ENCODE measurements around the gene TTC28. TPM values are rescaled to one million over a fixed set of nuclear protein-coding genes. Genes with fewer than 3 reads are reported as not detected.
"Not testable (repeated sequence)": the region's sequence is repeated elsewhere in the genome, so short reads cannot be mapped to it uniquely, and the experiment has no call there.

Gene TTC28
- polyA plus RNA-seq, 4 donors, result 0.45 to 24.0 (median 3.7) TPM

- H3K9me3 ChIP-seq (ENCODE audit: control insufficient read depth in 2 of 2, insufficient read depth in 1 of 2, low read depth in 1 of 2, low read length in 1 of 2), result peaks cover 0 to 10% of the 10 kb centered on the region in 2 donors
- H3K4me1 ChIP-seq (ENCODE audit: control insufficient read depth in 3 of 3, insufficient read depth in 2 of 3, low read depth in 1 of 3, low read length in 2 of 3); DNase-seq; H3K27me3 ChIP-seq (ENCODE audit: control insufficient read depth in 3 of 3, insufficient read depth in 3 of 3, low read length in 3 of 3); H3K4me3 ChIP-seq (ENCODE audit: low read depth in 1 of 3, low read length in 3 of 3); H3K27ac ChIP-seq (ENCODE audit: low read depth in 1 of 3, low read length in 2 of 3); H3K36me3 ChIP-seq (ENCODE audit: control insufficient read depth in 3 of 3, insufficient read depth in 2 of 3, low read depth in 1 of 3, low read length in 3 of 3); FAIRE-seq: not testable (repeated sequence)
- WGBS, 3 donors, result 83 to 91% (median 88%) methylated on average over 4 of the region's 4 CpGs
These were observed 149.1 kb downstream of the TTC28 start for GRCh38 chr22:28530565-28530964.

GRCh38 chr22:28529144-28529543 lies 150.5 kb downstream of the TTC28 start:
- not testable (repeated sequence) for FAIRE-seq; H3K27me3 ChIP-seq (ENCODE audit: control insufficient read depth in 3 of 3, insufficient read depth in 3 of 3, low read length in 3 of 3); H3K4me3 ChIP-seq (ENCODE audit: low read depth in 1 of 3, low read length in 3 of 3); DNase-seq; H3K36me3 ChIP-seq (ENCODE audit: control insufficient read depth in 3 of 3, insufficient read depth in 2 of 3, low read depth in 1 of 3, low read length in 3 of 3); H3K9me3 ChIP-seq (ENCODE audit: control insufficient read depth in 2 of 2, insufficient read depth in 1 of 2, low read depth in 1 of 2, low read length in 1 of 2); H3K4me1 ChIP-seq (ENCODE audit: control insufficient read depth in 3 of 3, insufficient read depth in 2 of 3, low read depth in 1 of 3, low read length in 2 of 3); H3K27ac ChIP-seq (ENCODE audit: low read depth in 1 of 3, low read length in 2 of 3)
- WGBS, 3 donors, result 91 to 97% (median 94%) methylated on average over 7 to 10 of the region's 10 CpGs

GRCh38 chr22:28521451-28521850 lies 158.2 kb downstream of the TTC28 start:
- H3K4me1 ChIP-seq (ENCODE audit: control insufficient read depth in 3 of 3, insufficient read depth in 2 of 3, low read depth in 1 of 3, low read length in 2 of 3), result no peaks in the 10 kb centered on the region
- no peak overlapping the region for H3K4me3 ChIP-seq (ENCODE audit: low read depth in 1 of 3, low read length in 3 of 3)
- FAIRE-seq (no peak), DNase-seq (no peak)
- no peaks in the 10 kb centered on the region for H3K9me3 ChIP-seq (ENCODE audit: control insufficient read depth in 2 of 2, insufficient read depth in 1 of 2, low read depth in 1 of 2, low read length in 1 of 2)
- WGBS, 3 donors, result 62 to 83% (median 69%) methylated on average over 3 of the region's 3 CpGs
- H3K27ac ChIP-seq (ENCODE audit: low read depth in 1 of 3, low read length in 2 of 3), result no peak overlapping the region
- H3K27me3 ChIP-seq (ENCODE audit: control insufficient read depth in 3 of 3, insufficient read depth in 3 of 3, low read length in 3 of 3), result no peaks in the 10 kb centered on the region
- H3K36me3 ChIP-seq (ENCODE audit: control insufficient read depth in 3 of 3, insufficient read depth in 2 of 3, low read depth in 1 of 3, low read length in 3 of 3), result no peaks in the 10 kb centered on the region

- no peak for FAIRE-seq
- 71 to 95% (median 84%) methylated on average over 3 of the region's 3 CpGs for whole genome bisulfite sequencing, 3 donors
These were observed 165.3 kb downstream of the TTC28 start for GRCh38 chr22:28514321-28514821.

GRCh38 chr22:28512387-28512786 lies 167.3 kb downstream of the TTC28 start:
- not testable (repeated sequence) for H3K9me3 ChIP-seq (ENCODE audit: control insufficient read depth in 2 of 2, insufficient read depth in 1 of 2, low read depth in 1 of 2, low read length in 1 of 2); H3K4me3 ChIP-seq (ENCODE audit: low read depth in 1 of 3, low read length in 3 of 3); DNase-seq; H3K27me3 ChIP-seq (ENCODE audit: control insufficient read depth in 3 of 3, insufficient read depth in 3 of 3, low read length in 3 of 3); H3K4me1 ChIP-seq (ENCODE audit: control insufficient read depth in 3 of 3, insufficient read depth in 2 of 3, low read depth in 1 of 3, low read length in 2 of 3); FAIRE-seq; H3K27ac ChIP-seq (ENCODE audit: low read depth in 1 of 3, low read length in 2 of 3); H3K36me3 ChIP-seq (ENCODE audit: control insufficient read depth in 3 of 3, insufficient read depth in 2 of 3, low read depth in 1 of 3, low read length in 3 of 3)
- WGBS, 3 donors, result 91 to 95% (median 94%) methylated on average over 2 of the region's 2 CpGs

More at GRCh38 chr22:28514321-28514821, 165.3 kb downstream of the TTC28 start:
- no peak overlapping the region for H3K27ac ChIP-seq (ENCODE audit: low read depth in 1 of 3, low read length in 2 of 3)
- H3K36me3 ChIP-seq (ENCODE audit: control insufficient read depth in 3 of 3, insufficient read depth in 2 of 3, low read depth in 1 of 3, low read length in 3 of 3), result no peaks in the 10 kb centered on the region
- H3K27me3 ChIP-seq (ENCODE audit: control insufficient read depth in 3 of 3, insufficient read depth in 3 of 3, low read length in 3 of 3), result no peaks in the 10 kb centered on the region
- DNase-seq, result no peak
- H3K4me3 ChIP-seq (ENCODE audit: low read depth in 1 of 3, low read length in 3 of 3), result no peak overlapping the region
- H3K9me3 ChIP-seq (ENCODE audit: control insufficient read depth in 2 of 2, insufficient read depth in 1 of 2, low read depth in 1 of 2, low read length in 1 of 2), result no peaks in the 10 kb centered on the region
- no peaks in the 10 kb centered on the region for H3K4me1 ChIP-seq (ENCODE audit: control insufficient read depth in 3 of 3, insufficient read depth in 2 of 3, low read depth in 1 of 3, low read length in 2 of 3)

- Histone ChIP-seq H3K36me3 (ENCODE audit: control insufficient read depth in 3 of 3, insufficient read depth in 2 of 3, low read depth in 1 of 3, low read length in 3 of 3) (no peaks in the 10 kb centered on the region), H3K27me3 (ENCODE audit: control insufficient read depth in 3 of 3, insufficient read depth in 3 of 3, low read length in 3 of 3) (no peaks in the 10 kb centered on the region), H3K9me3 (ENCODE audit: control insufficient read depth in 2 of 2, insufficient read depth in 1 of 2, low read depth in 1 of 2, low read length in 1 of 2) (peaks cover 0 to 3% of the 10 kb centered on the region in 2 donors), H3K27ac (ENCODE audit: low read depth in 1 of 3, low read length in 2 of 3) (no peak overlapping the region), H3K4me3 (ENCODE audit: low read depth in 1 of 3, low read length in 3 of 3) (no peak overlapping the region), H3K4me1 (ENCODE audit: control insufficient read depth in 3 of 3, insufficient read depth in 2 of 3, low read depth in 1 of 3, low read length in 2 of 3) (no peaks in the 10 kb centered on the region)
- no peak for DNase-seq
- FAIRE-seq, result no peak
These were observed 171.7 kb downstream of the TTC28 start for GRCh38 chr22:28507896-28508295.

GRCh38 chr22:28506150-28506535 lies 173.5 kb downstream of the TTC28 start:
- no peak overlapping the region for H3K4me3 ChIP-seq (ENCODE audit: low read depth in 1 of 3, low read length in 3 of 3)
- H3K27ac ChIP-seq (ENCODE audit: low read depth in 1 of 3, low read length in 2 of 3), result peak overlapping the region in 2 of 3 donors; percentile 17 to 50
- H3K4me1 ChIP-seq (ENCODE audit: control insufficient read depth in 3 of 3, insufficient read depth in 2 of 3, low read depth in 1 of 3, low read length in 2 of 3), result no peaks in the 10 kb centered on the region
- FAIRE-seq, result no peak
- H3K9me3 ChIP-seq (ENCODE audit: control insufficient read depth in 2 of 2, insufficient read depth in 1 of 2, low read depth in 1 of 2, low read length in 1 of 2), result peaks cover 0 to 3% of the 10 kb centered on the region in 2 donors
- WGBS, 3 donors, result 73 to 87% (median 86%) methylated on average over 9 of the region's 9 CpGs
- no peaks in the 10 kb centered on the region for H3K27me3 ChIP-seq (ENCODE audit: control insufficient read depth in 3 of 3, insufficient read depth in 3 of 3, low read length in 3 of 3)
- no peaks in the 10 kb centered on the region for H3K36me3 ChIP-seq (ENCODE audit: control insufficient read depth in 3 of 3, insufficient read depth in 2 of 3, low read depth in 1 of 3, low read length in 3 of 3)
- no peak for DNase-seq

- H3K36me3 ChIP-seq (ENCODE audit: control insufficient read depth in 3 of 3, insufficient read depth in 2 of 3, low read depth in 1 of 3, low read length in 3 of 3), result no peaks in the 10 kb centered on the region
- peak overlapping the region in 2 of 3 donors; percentile 17 to 50 for H3K27ac ChIP-seq (ENCODE audit: low read depth in 1 of 3, low read length in 2 of 3)
- DNase-seq (no peak), FAIRE-seq (no peak)
- H3K4me1 ChIP-seq (ENCODE audit: control insufficient read depth in 3 of 3, insufficient read depth in 2 of 3, low read depth in 1 of 3, low read length in 2 of 3), result no peaks in the 10 kb centered on the region
- H3K27me3 ChIP-seq (ENCODE audit: control insufficient read depth in 3 of 3, insufficient read depth in 3 of 3, low read length in 3 of 3), result no peaks in the 10 kb centered on the region
- peaks cover 0 to 3% of the 10 kb centered on the region in 2 donors for H3K9me3 ChIP-seq (ENCODE audit: control insufficient read depth in 2 of 2, insufficient read depth in 1 of 2, low read depth in 1 of 2, low read length in 1 of 2)
- 76 to 87% (median 85%) methylated on average over 15 of the region's 15 CpGs for WGBS, 3 donors
- H3K4me3 ChIP-seq (ENCODE audit: low read depth in 1 of 3, low read length in 3 of 3), result no peak overlapping the region
These were observed 174.1 kb downstream of the TTC28 start for GRCh38 chr22:28505416-28506149.

GRCh38 chr22:28500006-28500405 lies 179.6 kb downstream of the TTC28 start:
- no peaks in the 10 kb centered on the region for H3K9me3 ChIP-seq (ENCODE audit: control insufficient read depth in 2 of 2, insufficient read depth in 1 of 2, low read depth in 1 of 2, low read length in 1 of 2)
- H3K36me3 ChIP-seq (ENCODE audit: control insufficient read depth in 3 of 3, insufficient read depth in 2 of 3, low read depth in 1 of 3, low read length in 3 of 3), result no peaks in the 10 kb centered on the region
- H3K4me3 ChIP-seq (ENCODE audit: low read depth in 1 of 3, low read length in 3 of 3), result no peak overlapping the region
- FAIRE-seq (no peak), DNase-seq (no peak)
- no peaks in the 10 kb centered on the region for H3K27me3 ChIP-seq (ENCODE audit: control insufficient read depth in 3 of 3, insufficient read depth in 3 of 3, low read length in 3 of 3)
- no peak overlapping the region for H3K27ac ChIP-seq (ENCODE audit: low read depth in 1 of 3, low read length in 2 of 3)
- no peaks in the 10 kb centered on the region for H3K4me1 ChIP-seq (ENCODE audit: control insufficient read depth in 3 of 3, insufficient read depth in 2 of 3, low read depth in 1 of 3, low read length in 2 of 3)
- 74 to 85% (median 76%) methylated on average over 1 of the region's 1 CpG for WGBS, 3 donors

Measured in small intestine (tissue), 7 donors.